Measurements from ENCODE around the gene TJAP1. TPM values are rescaled to one million over a fixed set of nuclear protein-coding genes. Genes with fewer than 3 reads are reported as not detected.

The TJAP1 gene
- polyA plus RNA-seq (11.4 and 12.6 TPM in 2 replicates), polyA minus RNA-seq (9.1 and 11.4 TPM in 2 replicates)

GRCh38 chr6:43477235-43478007 lies at the start of gene TJAP1:
TJAP1 (plus strand) TSS chr6:43477570; CDS start chr6:43499002, 21,432 bp downstream.
- peak within 1 kb of the TSS; percentile 77 for H3K27ac ChIP-seq (ENCODE audit: low read length)

GRCh38 chr6:43428112-43428570 lies 49.2 kb upstream of the TJAP1 start:
- Histone ChIP-seq H2AFZ (ENCODE audit: low read depth, low read length) (peak overlapping the region; percentile 98), H3K9me2 (ENCODE audit: insufficient read depth, low read length) (no peaks in the 10 kb centered on the region), H3K36me3 (ENCODE audit: insufficient read depth, low read length) (no peaks in the 10 kb centered on the region), H3K27ac (ENCODE audit: low read length) (peak overlapping the region; percentile 84), H3K79me2 (replicated peaks; ENCODE audit: insufficient read depth, low read length) (peaks cover 8% of the 10 kb centered on the region), H3F3A (ENCODE audit: insufficient read depth, low read length, poor library complexity, severe bottlenecking) (no peaks in the 10 kb centered on the region), H3K9me3 (ENCODE audit: low read length) (no peaks in the 10 kb centered on the region), H3K9ac (ENCODE audit: low read length) (peak overlapping the region; percentile 83), H3K4me3 (ENCODE audit: low read length) (peak overlapping the region; percentile 96), H3K4me2 (ENCODE audit: low read length) (peak overlapping the region; percentile 66), H4K20me1 (ENCODE audit: insufficient read depth) (no peaks in the 10 kb centered on the region), H3K27me3 (ENCODE audit: insufficient read depth, low read depth, low read length) (no peaks in the 10 kb centered on the region)
- TF ChIP-seq TAF1 (IDR thresholded peaks at IDR 0.05; ENCODE audit: low read depth) (no peak), MXI1 (conservative IDR thresholded peaks at IDR 0.05; ENCODE audit: poor library complexity, severe bottlenecking) (no peak), RAD21 (conservative IDR thresholded peaks at IDR 0.05) (no peak), POLR2AphosphoS5 (IDR thresholded peaks at IDR 0.05) (no peak), EP300 (conservative IDR thresholded peaks at IDR 0.05; ENCODE audit: poor library complexity, severe bottlenecking) (no peak), EZH2 (IDR thresholded peaks at IDR 0.05; ENCODE audit: borderline replicate concordance, insufficient read depth, low read length, poor library complexity, severe bottlenecking) (no peak), SMC3 (conservative IDR thresholded peaks at IDR 0.05; ENCODE audit: poor library complexity) (no peak), CTCF (IDR thresholded peaks at IDR 0.05; ENCODE audit: poor library complexity, severe bottlenecking) (no peak), REST (IDR thresholded peaks at IDR 0.05; ENCODE audit: borderline replicate concordance) (no peak)

More at GRCh38 chr6:43477235-43478007, at the start of gene TJAP1:
- Histone ChIP-seq H3K9ac (ENCODE audit: low read length) (peak within 1 kb of the TSS; percentile 73), H3K79me2 (replicated peaks; ENCODE audit: insufficient read depth, low read length) (peaks cover 30% of the 10 kb centered on the region), H3K9me2 (ENCODE audit: insufficient read depth, low read length) (no peaks in the 10 kb centered on the region), H3F3A (ENCODE audit: insufficient read depth, low read length, poor library complexity, severe bottlenecking) (no peaks in the 10 kb centered on the region), H3K9me3 (ENCODE audit: low read length) (no peaks in the 10 kb centered on the region), H3K36me3 (ENCODE audit: insufficient read depth, low read length) (no peaks in the 10 kb centered on the region), H3K4me2 (ENCODE audit: low read length) (peak within 1 kb of the TSS; percentile 99), H3K4me3 (ENCODE audit: low read length) (peak within 1 kb of the TSS; percentile 82), H4K20me1 (ENCODE audit: insufficient read depth) (no peaks in the 10 kb centered on the region), H3K27me3 (ENCODE audit: insufficient read depth, low read depth, low read length) (no peaks in the 10 kb centered on the region), H2AFZ (ENCODE audit: low read depth, low read length) (peak within 1 kb of the TSS; percentile 87)
- TF ChIP-seq MXI1 (conservative IDR thresholded peaks at IDR 0.05; ENCODE audit: poor library complexity, severe bottlenecking) (peak; percentile 64), TAF1 (IDR thresholded peaks at IDR 0.05; ENCODE audit: low read depth) (peak; percentile 57), POLR2AphosphoS5 (IDR thresholded peaks at IDR 0.05) (peak; percentile 89), RAD21 (conservative IDR thresholded peaks at IDR 0.05) (no peak), REST (IDR thresholded peaks at IDR 0.05; ENCODE audit: borderline replicate concordance) (peak; percentile 75)
